HG03103 (cell line): ENCODE data around the gene UCK1.
"Not testable (repeated sequence)": the region's sequence is repeated elsewhere in the genome, so short reads cannot be mapped to it uniquely, and the experiment has no call there.

Source experiments
- ATAC-seq: cut with Tn5 transposase; IDR thresholded peaks from one replicate; pipeline ENCODE4 v1.9.1; 2021; ENCODE audit warnings: low read depth; ENCODE audit not compliant: unreplicated experiment

Gene UCK1

GRCh38 chr9:131554843-131555351 lies 23.8 kb upstream of the UCK1 start:
- ATAC-seq: no peak

- ATAC-seq: no peak
Observed at GRCh38 chr9:131554087-131554842, 23.2 kb upstream of the UCK1 start.

- ATAC-seq: no peak
Observed at GRCh38 chr9:131552030-131552429, 21.0 kb upstream of the UCK1 start.

- ATAC-seq: not testable (repeated sequence)
Observed at GRCh38 chr9:131550465-131550864, 19.4 kb upstream of the UCK1 start.

- not testable (repeated sequence) for ATAC-seq
Observed at GRCh38 chr9:131549186-131549585, 18.1 kb upstream of the UCK1 start.

- ATAC-seq: no peak
Observed at GRCh38 chr9:131546336-131547084, 15.4 kb upstream of the UCK1 start.

- no peak for ATAC-seq
Observed at GRCh38 chr9:131545786-131546335, 14.8 kb upstream of the UCK1 start.

GRCh38 chr9:131545003-131545785 lies 14.1 kb upstream of the UCK1 start, which contains the start of gene PRRT1B:
TSS of gene PRRT1B (plus strand) at chr9:131545523. CDS start at chr9:131545616, 93 bp downstream.
- ATAC-seq: no peak

- ATAC-seq: no peak
Observed at GRCh38 chr9:131543141-131543540, 12.1 kb upstream of the UCK1 start.

GRCh38 chr9:131539223-131539923 lies 8.3 kb upstream of the UCK1 start:
- no peak for ATAC-seq

- ATAC-seq: no peak
Observed at GRCh38 chr9:131537946-131538345, 6.9 kb upstream of the UCK1 start.

- no peak for ATAC-seq
Observed at GRCh38 chr9:131534721-131535237, 3.7 kb upstream of the UCK1 start.

GRCh38 chr9:131530546-131530919 lies 530 bp downstream of the UCK1 start:
- peak; percentile 18 for ATAC-seq

GRCh38 chr9:131529597-131530545 lies 1.2 kb downstream of the UCK1 start:
- ATAC-seq: no peak

- no peak for ATAC-seq
Observed at GRCh38 chr9:131528886-131529505, 2.1 kb downstream of the UCK1 start.

- ATAC-seq: no peak
Observed at GRCh38 chr9:131528186-131528585, 2.9 kb downstream of the UCK1 start.

- no peak for ATAC-seq
Observed at GRCh38 chr9:131525643-131526565, 5.2 kb downstream of the UCK1 start.
